Esophagus squamous epithelium (tissue), 5 donors: ENCODE measurements around the gene HMGN1. TPM values are rescaled to one million over a fixed set of nuclear protein-coding genes. Genes with fewer than 3 reads are reported as not detected.

Source experiments
- DNase-seq: peaks from one replicate; lab custom pipeline; 2025; lab: John Stamatoyannopoulos, UW
- H3K27ac ChIP-seq, 4 donors: fragments of 200-600 bp; sonication (generic); one replicate each; pipeline ENCODE4 v1.5.1; 2016 to 2019; ENCODE audit warnings: mild to moderate bottlenecking in 1 of 4
- H3K27me3 ChIP-seq, 4 donors: fragments of 200-600 bp; sonication (generic); 1 replicate in 3 of 4; 2 replicates in 1 of 4; pipeline versions ENCODE4 v1.5.1 to v1.6.0; 2017 to 2021; ENCODE audit warnings: antibody characterized with exemption in 1 of 4
- H3K36me3 ChIP-seq, 3 donors: fragments of 200-600 bp; sonication (generic); one replicate each; pipeline ENCODE4 v1.5.1; 2016 to 2019
- H3K4me1 ChIP-seq, 3 donors: fragments of 200-600 bp; sonication (generic); one replicate each; pipeline ENCODE4 v1.5.1; 2017 to 2019
- H3K4me3 ChIP-seq, 4 donors: fragments of 200-600 bp; sonication (generic); 1 replicate in 3 of 4; 2 replicates in 1 of 4; pipeline ENCODE4 v1.5.1; 2016 to 2019; ENCODE audit warnings: mild to moderate bottlenecking in 2 of 4, moderate library complexity in 1 of 4
- H3K9me3 ChIP-seq, 3 donors: fragments of 200-600 bp; sonication (generic); one replicate each; pipeline ENCODE4 v1.5.1; 2016 to 2019
- POLR2A ChIP-seq, 4 donors: fragments of 450-650 bp; IDR thresholded peaks; one replicate each; pipeline ENCODE4 v1.6.1; 2017; ENCODE audit warnings: antibody characterized with exemption in 4 of 4, mild to moderate bottlenecking in 4 of 4, moderate library complexity in 3 of 4
- WGBS, 2 donors: methylation state at CpG; one replicate each; pipeline ENCODE4 v1.1.5; 2018; 5-methylcytosine and 5-hydroxymethylcytosine counted together
- intact Hi-C: fragments of 100-400 bp; cut with DNase I; formaldehyde crosslinking; loops from one replicate; pipeline ENCODE4 v1.15.0; 2022
- total RNA-seq, 4 donors: library from RNA; depleted of rRNA; stranded (reverse); fragments of >200 nt; gene quantifications; one replicate each; pipeline ENCODE4 v1.1.0, GENCODE V29; 2016
- TF ChIP-seq, protein P1 (sequence below), 6 experiments: fragments of 450-650 bp in 4 of 6; fragments of 200-600 bp in 2 of 6; sonication (generic) in 2 of 6; IDR thresholded peaks; one replicate each; pipeline ENCODE4 v1.5.1; 2016 to 2019; ENCODE audit warnings: antibody characterized with exemption in 6 of 6, mild to moderate bottlenecking in 4 of 6, moderate library complexity in 4 of 6
- donor health status: DM: yes; HTN: yes; CAD: no.

HMGN1 gene
- total RNA-seq, 4 donors from 2014 or later = 114 to 193 (median 144) TPM

DNA sequence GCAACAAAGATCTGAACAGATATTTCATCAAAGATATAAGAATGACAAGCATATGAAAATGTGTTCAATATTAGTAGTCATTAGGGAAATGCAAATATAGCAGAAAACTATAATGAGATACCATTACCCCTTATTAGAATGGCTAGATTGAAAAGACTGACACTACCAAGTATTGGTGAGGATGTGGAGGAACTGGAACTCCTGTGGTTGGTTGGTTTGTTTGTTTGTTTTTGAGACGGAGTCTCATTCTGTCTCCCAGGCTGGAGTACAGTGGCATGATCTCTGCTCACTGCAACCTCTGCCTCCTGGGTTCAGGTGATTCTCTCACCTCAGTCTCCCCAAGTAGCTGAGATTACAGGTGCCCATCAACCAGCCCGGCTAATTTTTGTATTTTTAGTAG, 18.9 kb upstream of the HMGN1 start:
- Histone ChIP-seq H3K4me3 (no peak overlapping the region), H3K9me3 (no peaks in the 10 kb centered on the region), H3K4me1 (no peaks in the 10 kb centered on the region), H3K36me3 (no peaks in the 10 kb centered on the region), H3K27me3 (no peaks in the 10 kb centered on the region), H3K27ac (no peak overlapping the region)
- no peak for TF ChIP-seq POLR2A (IDR thresholded peaks at IDR 0.05)
- TF ChIP-seq, protein P1, sequence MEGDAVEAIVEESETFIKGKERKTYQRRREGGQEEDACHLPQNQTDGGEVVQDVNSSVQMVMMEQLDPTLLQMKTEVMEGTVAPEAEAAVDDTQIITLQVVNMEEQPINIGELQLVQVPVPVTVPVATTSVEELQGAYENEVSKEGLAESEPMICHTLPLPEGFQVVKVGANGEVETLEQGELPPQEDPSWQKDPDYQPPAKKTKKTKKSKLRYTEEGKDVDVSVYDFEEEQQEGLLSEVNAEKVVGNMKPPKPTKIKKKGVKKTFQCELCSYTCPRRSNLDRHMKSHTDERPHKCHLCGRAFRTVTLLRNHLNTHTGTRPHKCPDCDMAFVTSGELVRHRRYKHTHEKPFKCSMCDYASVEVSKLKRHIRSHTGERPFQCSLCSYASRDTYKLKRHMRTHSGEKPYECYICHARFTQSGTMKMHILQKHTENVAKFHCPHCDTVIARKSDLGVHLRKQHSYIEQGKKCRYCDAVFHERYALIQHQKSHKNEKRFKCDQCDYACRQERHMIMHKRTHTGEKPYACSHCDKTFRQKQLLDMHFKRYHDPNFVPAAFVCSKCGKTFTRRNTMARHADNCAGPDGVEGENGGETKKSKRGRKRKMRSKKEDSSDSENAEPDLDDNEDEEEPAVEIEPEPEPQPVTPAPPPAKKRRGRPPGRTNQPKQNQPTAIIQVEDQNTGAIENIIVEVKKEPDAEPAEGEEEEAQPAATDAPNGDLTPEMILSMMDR (IDR thresholded peaks at IDR 0.05) = no peak
- intact Hi-C loops = no loop called here
- no peak for DNase-seq
- WGBS, 2 donors = 90 to 92% methylated on average over 2 of the region's 2 CpGs

DNA sequence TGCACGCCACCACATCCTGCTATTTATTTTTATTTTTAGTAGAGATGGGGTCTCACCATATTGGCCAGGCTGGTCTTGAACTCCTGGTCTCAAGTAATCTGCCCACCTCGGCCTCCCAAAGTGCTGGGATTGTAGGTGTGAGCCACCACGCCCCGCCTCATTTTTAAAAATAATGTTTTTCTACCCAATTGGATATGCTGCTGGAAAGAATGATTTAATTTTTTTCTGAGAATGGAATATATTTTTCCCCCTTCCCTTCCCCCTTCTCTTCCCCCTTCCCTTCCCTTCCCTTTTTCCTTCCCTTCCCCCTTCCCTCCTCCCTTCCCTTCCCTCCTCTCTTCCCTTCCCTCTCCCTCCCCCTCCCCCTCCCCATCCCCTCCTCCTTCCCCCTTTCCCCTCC, 17.7 kb upstream of the HMGN1 start:
- Histone ChIP-seq H3K9me3 (no peaks in the 10 kb centered on the region), H3K4me3 (no peak overlapping the region), H3K27me3 (no peaks in the 10 kb centered on the region), H3K36me3 (no peaks in the 10 kb centered on the region), H3K27ac (no peak overlapping the region), H3K4me1 (no peaks in the 10 kb centered on the region)
- WGBS, 2 donors = 90 to 92% methylated on average over 4 of the region's 4 CpGs
- no peak for DNase-seq
- TF ChIP-seq, protein P1 (IDR thresholded peaks at IDR 0.05) = no peak
- TF ChIP-seq POLR2A (IDR thresholded peaks at IDR 0.05) = no peak
- intact Hi-C loops = no loop called here

DNA sequence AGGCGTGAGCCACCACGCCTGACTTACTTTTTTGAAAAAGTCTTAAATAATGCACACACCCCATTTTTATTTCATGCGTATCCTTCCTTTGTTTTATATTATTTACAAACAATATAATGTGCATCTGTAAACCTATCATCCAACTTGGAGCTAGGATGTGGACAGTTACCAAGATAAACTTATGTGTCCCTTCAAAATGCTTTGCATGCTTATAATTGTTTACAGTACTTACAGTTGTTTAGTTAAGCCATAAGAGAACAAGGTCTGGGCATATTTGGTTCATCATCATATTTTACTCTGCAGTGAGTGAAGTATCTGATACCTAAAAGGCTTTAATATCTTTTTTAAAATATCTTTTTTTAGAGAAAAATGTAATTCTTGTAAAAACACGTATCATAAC, 16.1 kb upstream of the HMGN1 start:
- Histone ChIP-seq H3K27ac (no peak overlapping the region), H3K4me1 (no peaks in the 10 kb centered on the region), H3K4me3 (no peak overlapping the region), H3K9me3 (no peaks in the 10 kb centered on the region), H3K36me3 (no peaks in the 10 kb centered on the region), H3K27me3 (no peaks in the 10 kb centered on the region)
- no peak for DNase-seq
- TF ChIP-seq, protein P1 (IDR thresholded peaks at IDR 0.05) = no peak
- no peak for TF ChIP-seq POLR2A (IDR thresholded peaks at IDR 0.05)
- intact Hi-C loops = no loop called here
- 71 to 77% methylated on average over 4 of the region's 4 CpGs for WGBS, 2 donors

DNA sequence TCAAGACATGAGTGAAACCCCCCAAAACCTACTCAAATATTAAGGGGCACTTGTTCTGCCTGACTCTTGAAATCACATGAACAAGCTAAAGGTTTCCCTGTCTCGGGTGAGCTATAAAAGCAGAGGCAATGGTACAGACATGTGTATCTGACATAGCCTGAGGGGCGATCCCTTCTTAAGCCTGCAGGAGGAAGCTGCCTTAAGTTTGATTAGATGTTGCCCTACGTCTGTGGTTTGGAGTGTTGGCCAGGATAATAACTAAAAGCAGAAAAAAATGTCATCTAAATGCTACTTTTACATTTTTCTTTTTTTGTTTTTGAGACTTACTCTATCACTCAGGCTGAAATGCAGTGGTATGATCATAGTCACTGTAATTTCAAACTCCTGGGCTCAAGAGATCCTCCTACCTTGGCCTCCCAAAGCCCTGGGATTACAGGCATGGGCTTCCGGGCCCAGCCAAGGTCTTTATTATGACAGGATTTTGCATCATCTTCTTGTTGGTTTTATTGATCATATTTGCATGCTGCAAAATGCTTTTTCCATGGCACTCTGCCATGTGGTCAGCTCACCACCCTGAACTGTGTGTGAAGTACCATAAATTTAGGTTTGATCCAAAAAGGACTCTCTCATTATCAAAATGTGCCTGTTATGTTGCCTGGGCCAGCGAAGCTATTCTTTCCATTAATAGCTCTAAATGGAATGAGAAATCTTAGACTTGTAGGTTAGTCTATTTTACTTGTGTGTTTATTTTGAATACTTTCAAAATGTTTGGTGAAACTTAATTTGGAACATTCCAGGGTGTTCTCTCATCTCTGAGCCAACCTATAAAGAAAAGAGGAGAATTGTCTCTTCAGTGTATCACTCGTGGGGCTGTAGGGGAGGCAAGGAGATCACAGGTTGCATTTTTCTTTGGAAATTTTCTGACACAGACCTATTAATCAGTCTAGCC, 15.0 kb upstream of the HMGN1 start:
- Histone ChIP-seq H3K4me3 (no peak overlapping the region), H3K36me3 (no peaks in the 10 kb centered on the region), H3K27ac (no peak overlapping the region), H3K27me3 (no peaks in the 10 kb centered on the region), H3K9me3 (no peaks in the 10 kb centered on the region), H3K4me1 (no peaks in the 10 kb centered on the region)
- no peak for TF ChIP-seq POLR2A (IDR thresholded peaks at IDR 0.05)
- TF ChIP-seq, protein P1 (IDR thresholded peaks at IDR 0.05) = no peak
- DNase-seq = no peak
- intact Hi-C loops = no loop called here
- WGBS, 2 donors = 73 to 82% methylated on average over 6 of the region's 6 CpGs

DNA sequence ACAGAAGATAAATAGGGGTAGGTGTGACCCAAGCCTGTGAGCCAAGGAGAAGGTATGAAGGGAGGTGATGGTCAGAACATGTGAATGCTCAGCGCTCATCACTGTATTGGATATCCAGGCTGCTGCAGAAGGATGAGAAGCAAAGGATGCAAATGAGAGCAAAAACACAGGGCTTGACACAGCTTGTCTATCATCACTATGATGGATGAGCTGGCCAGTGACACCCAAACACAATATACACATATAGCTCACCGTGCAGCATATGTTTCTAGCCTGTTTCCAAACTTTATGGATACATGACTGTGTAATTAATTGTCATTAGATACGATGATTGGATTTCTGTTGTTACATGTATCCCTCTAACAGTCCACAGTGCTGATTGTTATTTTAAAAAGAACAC, 13.8 kb upstream of the HMGN1 start:
- intact Hi-C loops = no loop called here
- TF ChIP-seq, protein P1 (IDR thresholded peaks at IDR 0.05) = no peak
- TF ChIP-seq POLR2A (IDR thresholded peaks at IDR 0.05) = no peak
- WGBS, 2 donors = 59 to 90% methylated on average over 3 of the region's 3 CpGs

More for the DNA sequence above, 13.8 kb upstream of the HMGN1 start:
- Histone ChIP-seq H3K36me3 (no peaks in the 10 kb centered on the region), H3K4me3 (no peak overlapping the region), H3K9me3 (no peaks in the 10 kb centered on the region), H3K4me1 (no peaks in the 10 kb centered on the region), H3K27ac (no peak overlapping the region), H3K27me3 (no peaks in the 10 kb centered on the region)
- no peak for DNase-seq
